Measurements from ENCODE around the gene ZNF438. TPM values are rescaled to one million over a fixed set of nuclear protein-coding genes. Genes with fewer than 3 reads are reported as not detected.

The ZNF438 gene
- total RNA-seq, 1 experiment from 2014 or later, result 2.0 TPM

GRCh38 chr10:30847199-30847598 lies 184.5 kb downstream of the ZNF438 start:
- Histone ChIP-seq H3K36me3 (ENCODE audit: insufficient read depth, low read length, poor library complexity, severe bottlenecking) (no peaks in the 10 kb centered on the region), H3K27me3 (replicated peaks; ENCODE audit: insufficient read depth, low read depth, low read length, poor library complexity) (no peaks in the 10 kb centered on the region), H3K27ac (ENCODE audit: low read depth, low read length, poor library complexity, severe bottlenecking) (no peak overlapping the region), H3K9me3 (ENCODE audit: low read depth, low read length, poor library complexity, severe bottlenecking) (no peaks in the 10 kb centered on the region), H3K4me1 (ENCODE audit: insufficient read depth, low read length, poor library complexity, severe bottlenecking) (no peaks in the 10 kb centered on the region), H3K4me3 (ENCODE audit: low read depth, low read length, poor library complexity, severe bottlenecking) (no peak overlapping the region)
- no TSS peak for BruUV-seq (replicated peaks)
- POLR2A ChIA-PET (ENCODE audit: low non-redundant PET), result no interaction called here
- no peak for DNase-seq (ENCODE audit: low spot score)
- no peak for TF ChIP-seq EZH2 (IDR thresholded peaks at IDR 0.05; ENCODE audit: borderline replicate concordance, low read depth, low read length, poor library complexity, severe bottlenecking)
- intact Hi-C loops (cut with micrococcal nuclease; ENCODE audit: unreplicated experiment), result no loop called here
- CTCF ChIA-PET, result no interaction called here

GRCh38 chr10:30846710-30847109 lies 185.0 kb downstream of the ZNF438 start:
- H3K27me3 ChIP-seq (replicated peaks; ENCODE audit: insufficient read depth, low read depth, low read length, poor library complexity), result no peaks in the 10 kb centered on the region
- TF ChIP-seq CTCF (conservative IDR thresholded peaks at IDR 0.05; ENCODE audit: low read depth, low read length), result no peak
- TF ChIP-seq EZH2 (IDR thresholded peaks at IDR 0.05; ENCODE audit: borderline replicate concordance, low read depth, low read length, poor library complexity, severe bottlenecking), result no peak
- BruUV-seq (replicated peaks), result no TSS peak
- ChIA-PET CTCF (no interaction called here), POLR2A (ENCODE audit: low non-redundant PET) (interaction anchor here (0.6 kb wide), 1 partner anchor 1435 kb away, joined by 3 read pairs; no protein-coding TSS in a partner anchor)
- no peak for DNase-seq (ENCODE audit: low spot score)
- no peak overlapping the region for H3K27ac ChIP-seq (ENCODE audit: low read depth, low read length, poor library complexity, severe bottlenecking)
- H3K4me3 ChIP-seq (ENCODE audit: low read depth, low read length, poor library complexity, severe bottlenecking), result no peak overlapping the region
- intact Hi-C loops (cut with micrococcal nuclease; ENCODE audit: unreplicated experiment), result no loop called here
- no peaks in the 10 kb centered on the region for H3K36me3 ChIP-seq (ENCODE audit: insufficient read depth, low read length, poor library complexity, severe bottlenecking)
- H3K4me1 ChIP-seq (ENCODE audit: insufficient read depth, low read length, poor library complexity, severe bottlenecking), result no peaks in the 10 kb centered on the region
- no peaks in the 10 kb centered on the region for H3K9me3 ChIP-seq (ENCODE audit: low read depth, low read length, poor library complexity, severe bottlenecking)

GRCh38 chr10:30842894-30843293 lies 188.8 kb downstream of the ZNF438 start:
- Histone ChIP-seq H3K4me3 (ENCODE audit: low read depth, low read length, poor library complexity, severe bottlenecking) (no peak overlapping the region), H3K4me1 (ENCODE audit: insufficient read depth, low read length, poor library complexity, severe bottlenecking) (no peaks in the 10 kb centered on the region), H3K36me3 (ENCODE audit: insufficient read depth, low read length, poor library complexity, severe bottlenecking) (no peaks in the 10 kb centered on the region), H3K27ac (ENCODE audit: low read depth, low read length, poor library complexity, severe bottlenecking) (no peak overlapping the region), H3K27me3 (replicated peaks; ENCODE audit: insufficient read depth, low read depth, low read length, poor library complexity) (no peaks in the 10 kb centered on the region), H3K9me3 (ENCODE audit: low read depth, low read length, poor library complexity, severe bottlenecking) (no peaks in the 10 kb centered on the region)
- TF ChIP-seq EZH2 (IDR thresholded peaks at IDR 0.05; ENCODE audit: borderline replicate concordance, low read depth, low read length, poor library complexity, severe bottlenecking) (no peak), CTCF (conservative IDR thresholded peaks at IDR 0.05; ENCODE audit: low read depth, low read length) (no peak)
- intact Hi-C loops (cut with micrococcal nuclease; ENCODE audit: unreplicated experiment), result no loop called here
- no peak for DNase-seq (ENCODE audit: low spot score)
- ChIA-PET CTCF (no interaction called here), POLR2A (ENCODE audit: low non-redundant PET) (no interaction called here)
- BruUV-seq (replicated peaks), result no TSS peak

- Histone ChIP-seq H3K4me3 (ENCODE audit: low read depth, low read length, poor library complexity, severe bottlenecking) (no peak overlapping the region), H3K9me3 (ENCODE audit: low read depth, low read length, poor library complexity, severe bottlenecking) (no peaks in the 10 kb centered on the region), H3K4me1 (ENCODE audit: insufficient read depth, low read length, poor library complexity, severe bottlenecking) (no peaks in the 10 kb centered on the region), H3K27me3 (replicated peaks; ENCODE audit: insufficient read depth, low read depth, low read length, poor library complexity) (no peaks in the 10 kb centered on the region), H3K27ac (ENCODE audit: low read depth, low read length, poor library complexity, severe bottlenecking) (no peak overlapping the region), H3K36me3 (ENCODE audit: insufficient read depth, low read length, poor library complexity, severe bottlenecking) (no peaks in the 10 kb centered on the region)
- ChIA-PET CTCF (no interaction called here), POLR2A (ENCODE audit: low non-redundant PET) (no interaction called here)
- TF ChIP-seq EZH2 (IDR thresholded peaks at IDR 0.05; ENCODE audit: borderline replicate concordance, low read depth, low read length, poor library complexity, severe bottlenecking), result no peak
- 0 out of 2 replicates have a peak, but pooled peaks have one; percentile 13 for TF ChIP-seq CTCF (conservative IDR thresholded peaks at IDR 0.05; ENCODE audit: low read depth, low read length)
- no TSS peak for BruUV-seq (replicated peaks)
- DNase-seq (ENCODE audit: low spot score), result no peak
- intact Hi-C loops (cut with micrococcal nuclease; ENCODE audit: unreplicated experiment), result no loop called here
Measured at GRCh38 chr10:30842185-30842584, 189.5 kb downstream of the ZNF438 start.
